Measurements from ENCODE around the gene WT1. TPM values are rescaled to one million over a fixed set of nuclear protein-coding genes. Genes with fewer than 3 reads are reported as not detected.
"Not testable (repeated sequence)": the region's sequence is repeated elsewhere in the genome, so short reads cannot be mapped to it uniquely, and the experiment has no call there.

WT1 gene
- total RNA-seq = not detected

DNA sequence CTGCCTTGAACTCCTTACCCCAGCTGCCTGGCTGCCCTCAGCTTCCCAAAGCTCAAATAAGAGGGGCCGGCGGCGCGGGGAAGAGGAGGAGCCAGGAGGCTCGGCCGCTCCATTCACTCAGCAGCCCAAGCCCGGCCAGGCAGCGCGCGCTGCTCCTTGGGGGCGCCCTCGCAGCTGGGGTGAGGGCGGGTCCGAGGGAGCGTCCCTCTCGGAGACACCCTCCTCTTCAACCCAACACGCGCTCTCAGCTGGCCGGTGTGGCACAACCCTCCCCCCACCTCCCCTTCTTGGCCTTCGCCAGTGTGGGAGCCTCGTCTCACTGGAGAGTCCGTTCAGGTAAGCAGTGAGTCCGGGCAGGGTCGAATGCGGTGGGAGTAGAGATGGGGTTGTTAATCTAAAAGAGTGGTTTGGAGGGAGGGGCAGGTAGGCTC is at the start of gene WT1:
TSS of gene WT1 (minus strand) at position 29 of the 431 bp plus-strand sequence.
- no peak for DNase-seq

DNA sequence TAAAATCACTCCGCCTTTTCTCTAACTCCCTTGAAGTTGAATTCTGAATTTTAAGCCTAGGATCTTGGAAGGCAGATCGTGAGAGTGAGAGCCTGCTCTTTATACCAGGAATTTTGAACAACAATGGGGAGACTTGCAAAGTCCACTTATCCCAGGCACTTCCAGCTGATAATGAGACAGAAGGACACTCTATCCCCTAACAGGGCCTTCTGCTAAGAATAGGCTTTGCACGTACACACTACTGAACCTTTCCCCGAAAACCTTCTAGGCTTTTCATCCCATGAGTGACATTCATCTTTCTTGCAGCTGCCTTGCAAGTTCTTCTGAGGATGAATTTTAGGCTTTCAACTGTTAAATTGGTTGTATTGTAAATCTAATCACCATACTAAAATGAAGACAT is 44.0 kb upstream of the WT1 start:
- DNase-seq = no peak

GRCh38 chr11:32478277-32478731 is 43.0 kb upstream of the WT1 start:
- DNase-seq = no peak

DNA sequence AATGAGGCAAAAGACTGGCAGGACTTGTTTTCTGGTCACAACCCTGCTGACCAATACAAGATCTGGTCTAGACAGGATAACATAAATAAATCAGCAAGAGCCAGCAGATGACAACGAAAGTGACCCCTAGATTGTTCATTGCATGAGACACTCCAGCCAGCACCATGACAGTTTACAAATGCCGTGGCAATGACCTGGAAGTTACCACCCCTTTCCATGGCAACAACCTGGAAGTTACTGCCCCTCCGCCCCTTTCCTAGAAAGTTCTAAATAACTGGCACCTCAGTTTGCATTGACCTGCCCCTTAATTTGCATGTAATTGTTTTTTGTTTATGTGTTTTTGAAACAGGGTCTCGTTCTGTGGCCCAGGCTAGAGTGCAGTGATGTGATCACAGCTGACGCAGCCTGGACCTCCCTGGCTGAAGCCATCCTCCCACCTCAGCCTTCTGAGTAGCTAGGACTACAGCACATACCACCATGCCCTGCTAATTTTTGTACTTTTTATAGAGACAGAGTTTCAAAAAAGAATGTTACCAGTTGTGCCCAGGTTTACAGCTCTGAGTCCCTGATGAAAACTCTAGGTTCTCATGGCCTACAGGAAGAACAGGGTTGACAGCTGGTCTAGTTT is 38.1 kb upstream of the WT1 start:
- DNase-seq = no peak

- DNase-seq = no peak
These were observed 36.9 kb upstream of the WT1 start for GRCh38 chr11:32472226-32472625.

DNA sequence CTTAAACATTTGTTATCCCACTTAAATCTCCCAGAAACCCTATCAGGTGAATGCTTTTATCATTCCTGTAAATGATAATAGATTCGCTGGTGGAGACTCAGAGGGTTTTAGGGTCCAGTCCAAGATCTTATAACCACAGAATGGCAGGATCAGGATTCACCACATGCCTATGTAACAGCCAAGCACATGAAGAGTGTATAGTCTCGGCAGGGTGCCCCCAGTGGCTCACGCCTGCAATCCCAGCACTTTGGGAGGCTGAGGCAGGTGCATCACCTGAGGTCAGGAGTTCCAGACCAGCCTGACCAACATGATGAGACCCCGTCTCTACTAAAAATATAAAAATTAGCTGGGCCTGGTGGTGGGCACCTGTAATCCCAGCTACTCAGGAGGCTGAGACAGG is 36.2 kb upstream of the WT1 start:
- not testable (repeated sequence) for DNase-seq

DNA sequence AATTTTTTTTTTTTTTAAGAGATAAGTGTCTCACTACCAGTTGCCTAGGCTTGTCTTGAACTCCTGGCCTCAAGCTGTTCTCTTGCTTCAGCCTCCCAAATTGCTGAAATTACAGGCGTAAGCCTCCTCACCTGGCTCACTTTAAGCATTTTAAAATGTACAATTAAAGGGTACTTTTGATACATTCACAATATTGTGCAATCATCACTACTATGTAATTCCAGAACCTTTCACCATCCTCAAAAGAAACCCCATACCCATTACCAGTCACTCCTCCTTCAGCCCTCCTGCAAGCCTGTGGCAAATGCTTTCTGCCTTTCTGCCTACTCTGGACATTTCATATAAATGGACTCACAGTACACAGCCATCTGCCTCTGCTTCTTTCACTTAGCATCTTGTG is 34.5 kb upstream of the WT1 start:
- DNase-seq = no peak

DNA sequence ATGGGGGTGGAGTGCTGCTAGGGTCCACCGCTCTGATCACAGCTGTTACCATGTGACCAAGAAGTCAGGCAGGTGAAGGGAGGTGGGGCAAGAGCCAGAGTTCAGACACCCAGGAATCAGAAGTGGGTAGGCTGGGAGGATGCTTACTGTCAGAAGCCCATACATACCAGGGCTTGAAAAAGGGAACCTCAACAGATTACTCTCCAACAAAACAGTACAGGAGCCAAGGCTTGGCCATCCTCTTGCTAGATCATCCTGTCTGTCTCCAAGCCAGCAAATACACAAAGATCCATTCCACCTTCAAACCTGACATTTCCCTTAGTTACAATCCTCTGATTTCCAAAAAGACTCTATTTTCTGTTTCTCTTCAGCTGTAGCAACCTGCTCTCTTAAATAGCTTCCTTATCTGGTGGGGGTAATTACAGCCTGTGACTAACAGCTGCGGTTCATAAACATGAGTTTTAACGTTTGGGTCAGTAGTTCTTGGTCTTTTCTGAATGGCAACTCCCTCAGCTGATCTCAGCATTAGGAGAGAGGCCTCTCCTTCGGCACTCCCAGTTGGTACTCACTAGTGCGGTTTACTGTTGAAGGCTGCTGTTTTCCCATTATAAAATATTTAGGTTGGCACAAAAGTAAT is 31.1 kb upstream of the WT1 start:
- no peak for DNase-seq

DNA sequence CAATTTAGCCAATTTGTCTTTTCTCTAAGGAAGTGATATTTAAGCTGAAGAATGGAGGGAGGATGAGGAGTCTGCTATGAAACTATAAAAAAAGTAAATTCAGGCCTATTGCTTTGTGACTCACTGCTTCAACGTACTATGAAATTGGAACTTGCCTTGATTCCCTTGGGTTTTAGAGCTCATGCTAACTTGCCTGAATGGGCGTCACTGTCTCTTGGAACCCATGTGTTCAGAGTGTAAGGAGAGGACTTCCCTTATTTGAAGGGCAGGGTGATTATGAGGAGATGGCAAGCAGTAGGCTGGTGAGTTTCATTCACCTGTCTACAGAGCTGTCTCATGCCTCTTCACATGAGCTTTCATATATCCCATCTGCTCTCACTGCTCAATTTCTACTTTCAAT is 28.7 kb upstream of the WT1 start:
- no peak for DNase-seq

- DNase-seq = no peak
These were observed 26.8 kb upstream of the WT1 start for GRCh38 chr11:32462011-32462690.

GRCh38 chr11:32456864-32457263 is 21.5 kb upstream of the WT1 start:
- DNase-seq = no peak

- DNase-seq = no peak
These were observed 19.7 kb upstream of the WT1 start for GRCh38 chr11:32454993-32455392.

DNA sequence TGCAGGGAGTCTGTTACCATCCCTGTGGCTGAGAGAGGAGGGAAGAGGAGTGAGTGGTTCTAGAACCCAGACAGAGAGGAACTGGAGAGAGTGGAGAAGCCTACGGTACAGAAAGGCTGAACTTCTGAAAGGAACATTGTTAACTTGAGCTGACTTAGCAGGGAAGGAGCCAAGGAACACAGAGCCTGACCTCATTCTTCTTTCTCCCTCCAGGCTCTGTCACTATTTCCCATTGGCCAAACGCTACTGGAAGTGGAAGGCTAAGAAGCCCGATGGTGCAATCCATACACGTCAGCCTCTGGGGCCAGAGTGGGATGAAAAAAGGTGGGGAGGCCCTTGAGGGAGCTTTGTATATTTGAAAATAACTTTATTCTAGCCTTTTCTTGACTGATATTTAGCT is 16.5 kb upstream of the WT1 start:
- no peak for DNase-seq

GRCh38 chr11:32450372-32450771 is 15.0 kb upstream of the WT1 start:
- no peak for DNase-seq

DNA sequence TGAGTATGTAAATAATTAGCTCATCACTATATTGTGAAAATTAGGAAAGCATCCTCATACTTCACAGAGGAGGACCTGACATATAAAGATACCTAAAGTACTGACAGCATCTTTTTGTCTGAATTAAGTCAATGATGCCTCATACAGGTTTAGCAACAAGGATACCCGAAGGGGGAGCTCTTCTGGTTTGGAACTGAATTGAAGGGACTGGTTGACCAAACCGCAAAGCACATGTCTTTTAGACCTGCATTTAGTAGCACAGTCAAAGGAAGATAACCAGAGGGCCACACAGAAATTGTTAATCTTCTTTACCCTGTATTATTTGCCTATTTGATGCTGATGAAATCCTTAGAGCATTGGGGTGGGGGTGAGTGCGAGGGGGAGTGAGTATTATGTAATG is 12.9 kb upstream of the WT1 start:
- no peak for DNase-seq

DNA sequence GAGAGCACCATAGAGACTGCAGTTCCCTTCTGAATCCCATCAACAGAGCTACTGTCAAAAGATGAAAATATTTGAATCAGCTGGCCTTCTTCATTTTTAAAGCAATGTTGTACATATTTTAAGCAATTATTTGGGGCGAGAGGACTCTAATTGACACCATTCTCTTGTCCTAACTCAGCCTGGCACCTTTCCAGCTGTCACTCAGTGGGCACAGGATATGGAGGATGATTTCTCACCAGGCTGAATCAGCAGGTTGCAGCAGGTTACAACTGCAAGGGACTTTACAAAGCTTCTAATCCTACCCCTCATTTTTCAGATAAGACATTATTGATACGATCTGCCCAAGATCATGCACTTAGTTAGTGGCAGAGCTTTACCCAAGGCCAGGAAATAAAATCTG is 11.9 kb upstream of the WT1 start:
- no peak for DNase-seq

DNA sequence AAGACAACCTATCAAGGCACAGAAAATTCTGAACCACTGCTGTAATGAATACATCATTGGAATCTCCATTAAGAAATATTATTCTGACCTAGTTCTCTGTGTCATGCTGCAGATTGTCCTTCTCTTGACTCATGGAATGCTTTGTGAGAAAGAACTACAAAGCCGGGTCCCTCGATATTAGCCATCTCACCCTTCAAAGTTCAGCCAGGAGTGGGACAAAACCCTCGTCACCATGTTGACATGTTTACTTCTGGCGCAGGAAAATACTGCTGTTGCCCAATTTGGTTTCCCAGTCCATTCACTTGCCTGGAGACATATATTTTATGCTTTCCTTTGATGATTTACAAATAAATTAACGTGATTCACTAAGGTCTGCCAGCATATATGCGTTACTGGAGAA is 10.9 kb upstream of the WT1 start:
- DNase-seq = no peak

DNA sequence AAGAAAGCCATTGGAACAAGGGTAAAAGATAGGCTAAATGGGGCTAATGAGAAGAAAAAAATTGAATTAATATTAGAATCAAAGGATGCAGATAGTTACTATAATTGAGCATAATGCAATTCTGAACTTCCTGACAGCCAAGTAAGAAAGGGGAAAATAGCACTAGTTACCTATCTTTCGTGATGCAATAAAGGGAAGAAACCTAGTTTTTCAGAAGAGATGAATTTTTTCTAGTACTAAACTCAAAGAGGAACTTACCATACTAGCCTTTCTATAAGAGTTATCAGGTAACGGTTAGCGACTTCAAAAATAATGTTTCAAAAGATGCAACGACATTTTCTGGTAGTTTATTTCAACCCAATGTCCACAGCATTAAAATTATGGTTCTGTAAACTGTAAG is 8.8 kb upstream of the WT1 start:
- no peak for DNase-seq

GRCh38 chr11:32440916-32441315 is 5.6 kb upstream of the WT1 start:
- DNase-seq = no peak

- no peak for DNase-seq
These were observed 5.1 kb upstream of the WT1 start for GRCh38 chr11:32440312-32440908.

DNA sequence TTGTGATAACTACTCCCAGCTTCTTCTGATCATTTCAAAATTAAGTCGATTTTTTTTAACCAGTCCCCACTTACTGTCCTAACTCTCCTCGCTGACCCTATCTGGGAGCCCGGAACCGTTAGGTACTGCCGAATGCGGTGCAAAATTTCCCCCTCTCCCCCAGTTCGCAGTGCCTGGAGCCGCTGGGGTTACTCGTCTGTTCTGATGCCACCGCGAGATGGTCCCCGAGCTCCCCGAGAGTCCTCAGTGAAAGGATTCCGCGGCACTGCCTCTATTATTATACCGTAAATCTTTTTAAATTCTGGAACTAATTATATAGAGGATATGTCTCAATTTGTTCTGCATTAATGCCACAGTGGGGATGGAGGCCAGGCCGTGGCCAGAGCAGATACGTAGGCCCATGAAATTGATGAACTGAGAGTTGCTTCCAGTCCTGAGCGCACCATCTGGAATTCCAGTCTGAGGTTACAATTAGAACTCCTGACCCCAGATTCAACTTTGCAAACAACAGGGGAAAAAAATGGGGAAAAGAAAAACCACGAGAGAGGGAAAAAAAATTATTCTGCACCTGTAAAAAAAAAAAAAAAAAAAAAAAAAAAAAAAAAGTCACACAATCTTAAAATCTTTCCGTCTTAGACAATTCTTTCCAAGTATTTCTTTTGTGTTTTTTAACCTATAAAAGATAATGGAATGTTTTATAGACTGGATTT is 4.3 kb upstream of the WT1 start:
- DNase-seq = no peak

DNA sequence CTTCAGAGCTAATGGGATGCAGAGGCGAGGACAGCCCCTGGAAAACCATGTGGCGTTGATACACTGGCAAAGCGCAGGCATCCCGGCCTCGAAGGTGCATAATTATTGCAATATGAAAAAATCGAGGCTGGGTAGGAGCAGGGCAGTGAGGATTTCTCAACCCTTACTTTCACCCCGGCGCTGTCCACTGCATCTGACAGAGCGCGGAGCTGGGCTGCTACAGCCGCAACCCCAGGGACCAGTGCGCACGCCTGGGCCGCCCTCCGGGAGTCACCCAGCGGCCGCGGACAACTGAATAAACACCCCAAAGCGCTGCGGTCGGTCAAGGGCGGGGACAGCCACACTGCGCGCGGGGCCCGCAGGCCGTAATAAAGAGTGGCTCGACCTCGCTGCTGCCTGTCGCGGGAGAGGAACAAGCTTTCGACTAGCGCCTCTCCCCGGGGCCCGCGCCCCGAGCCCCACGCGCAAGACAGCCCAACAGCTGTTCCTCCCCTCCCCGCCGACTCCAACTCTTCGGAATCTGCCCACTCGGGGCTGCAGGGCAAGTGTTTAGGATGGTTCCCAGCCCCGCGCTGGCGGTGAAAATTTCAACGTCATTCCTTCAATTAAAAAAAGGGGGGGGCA is 3.6 kb upstream of the WT1 start:
- DNase-seq = no peak

Data from skin of body (tissue), 2 donors.